Effector CD4-positive, alpha-beta T cell (primary cell): ENCODE data around the gene ZMAT2.
"Not testable (repeated sequence)": the region's sequence is repeated elsewhere in the genome, so short reads cannot be mapped to it uniquely, and the experiment has no call there.

ENCODE experiments used
- DNase-seq: peaks from one replicate; pipeline ENCODE4 v3.0.0-alpha.2; 2020

Gene ZMAT2

GRCh38 chr5:140710899-140711552 lies 10.8 kb downstream of the ZMAT2 start:
- peak; percentile 70 for DNase-seq

- no peak for DNase-seq
Observed at GRCh38 chr5:140711794-140712193, 11.5 kb downstream of the ZMAT2 start.

GRCh38 chr5:140713562-140714094 lies 13.4 kb downstream of the ZMAT2 start:
- DNase-seq, result no peak

- not testable (repeated sequence) for DNase-seq
Observed at GRCh38 chr5:140716238-140716637, 16.0 kb downstream of the ZMAT2 start.

GRCh38 chr5:140718266-140718592 lies 18.0 kb downstream of the ZMAT2 start:
- no peak for DNase-seq

GRCh38 chr5:140720738-140721137 lies 20.5 kb downstream of the ZMAT2 start:
- DNase-seq, result not testable (repeated sequence)

GRCh38 chr5:140721395-140721794 lies 21.1 kb downstream of the ZMAT2 start:
- not testable (repeated sequence) for DNase-seq

- peak; percentile 35 for DNase-seq
Observed at GRCh38 chr5:140725799-140726471, 25.7 kb downstream of the ZMAT2 start.

GRCh38 chr5:140733098-140733497 lies 32.9 kb downstream of the ZMAT2 start:
- DNase-seq, result no peak

GRCh38 chr5:140734354-140734753 lies 34.1 kb downstream of the ZMAT2 start:
- no peak for DNase-seq

- DNase-seq, result no peak
Observed at GRCh38 chr5:140737486-140737885, 37.2 kb downstream of the ZMAT2 start.

GRCh38 chr5:140741967-140742366 lies 41.7 kb downstream of the ZMAT2 start:
- DNase-seq, result no peak

GRCh38 chr5:140753561-140753960 lies 53.3 kb downstream of the ZMAT2 start:
- no peak for DNase-seq
